Left hindlimb (tissue), 1 donor: Measurements from ENCODE around the gene TMEM139.

ENCODE experiments used
- DNase-seq: peaks from one replicate; pipeline ENCODE4 v3.0.0-alpha.2; 2018

The TMEM139 gene

GRCh38 chr7:143290293-143290692 lies 5.5 kb downstream of the TMEM139 start:
- DNase-seq, result no peak

- no peak for DNase-seq
These were observed 8.1 kb downstream of the TMEM139 start for GRCh38 chr7:143292876-143293275.

GRCh38 chr7:143295870-143296269 lies 11.1 kb downstream of the TMEM139 start:
- DNase-seq, result no peak

- DNase-seq, result no peak
These were observed 11.9 kb downstream of the TMEM139 start for GRCh38 chr7:143296686-143297085.

GRCh38 chr7:143299346-143299745 lies 14.6 kb downstream of the TMEM139 start:
- DNase-seq, result no peak

GRCh38 chr7:143299840-143300239 lies 15.1 kb downstream of the TMEM139 start:
- no peak for DNase-seq

GRCh38 chr7:143300959-143301935 lies 16.5 kb downstream of the TMEM139 start:
- no peak for DNase-seq

GRCh38 chr7:143303733-143304132 lies 19.0 kb downstream of the TMEM139 start:
- no peak for DNase-seq

- no peak for DNase-seq
These were observed 20.2 kb downstream of the TMEM139 start for GRCh38 chr7:143304938-143305337.

- no peak for DNase-seq
These were observed 20.8 kb downstream of the TMEM139 start for GRCh38 chr7:143305423-143306070.

GRCh38 chr7:143308632-143309031 lies 23.9 kb downstream of the TMEM139 start:
- no peak for DNase-seq

GRCh38 chr7:143314127-143314526 lies 29.4 kb downstream of the TMEM139 start:
- DNase-seq, result no peak

- DNase-seq, result no peak
These were observed 31.0 kb downstream of the TMEM139 start, which contains the start of gene CLCN1 for GRCh38 chr7:143315776-143316175. TSS of gene CLCN1 (plus strand) at chr7:143316111. CDS start at chr7:143316213, 102 bp downstream.

- no peak for DNase-seq
These were observed 31.7 kb downstream of the TMEM139 start for GRCh38 chr7:143316492-143316891.

GRCh38 chr7:143318661-143319060 lies 33.9 kb downstream of the TMEM139 start:
- DNase-seq, result no peak

GRCh38 chr7:143320620-143321019 lies 35.9 kb downstream of the TMEM139 start:
- DNase-seq, result no peak

GRCh38 chr7:143321242-143321641 lies 36.5 kb downstream of the TMEM139 start:
- no peak for DNase-seq

GRCh38 chr7:143321734-143322133 lies 37.0 kb downstream of the TMEM139 start:
- DNase-seq, result no peak

GRCh38 chr7:143322760-143323633 lies 38.2 kb downstream of the TMEM139 start:
- peak; percentile 43 for DNase-seq

GRCh38 chr7:143323653-143324052 lies 38.9 kb downstream of the TMEM139 start:
- no peak for DNase-seq

GRCh38 chr7:143325240-143325639 lies 40.5 kb downstream of the TMEM139 start:
- DNase-seq, result no peak

GRCh38 chr7:143327903-143328302 lies 43.1 kb downstream of the TMEM139 start:
- DNase-seq, result no peak
